ENCODE data around the gene PIK3C2B.
A peak's percentile ranks its signal among the peaks of the same experiment; 100 is the strongest.
"Not testable (repeated sequence)": the region's sequence is repeated elsewhere in the genome, so short reads cannot be mapped to it uniquely, and the experiment has no call there.

Gene PIK3C2B

DNA sequence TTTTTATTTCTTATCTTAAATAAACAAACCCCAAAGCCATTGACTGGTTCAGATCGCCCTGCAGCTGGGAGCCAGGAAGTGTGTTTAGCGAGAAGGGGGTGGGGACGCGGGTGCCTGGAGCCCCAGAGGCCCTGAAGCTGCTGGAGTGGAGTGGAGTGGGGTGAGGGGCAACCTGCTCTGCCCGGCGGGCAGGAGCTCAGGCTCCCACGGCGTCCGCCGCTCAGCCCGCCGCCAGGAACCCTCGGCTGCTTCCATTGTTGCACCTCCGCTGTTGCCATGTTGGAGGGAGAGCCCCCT is 673 bp downstream of the PIK3C2B start:
- 0% methylated on average over 13 to 14 of the region's 14 CpGs for WGBS, 2 experiments (ENCODE audit: insufficient coverage in 2 of 2)
- peaks cover 19% of the 10 kb centered on the region for H3K4me1 ChIP-seq (ENCODE audit: control insufficient read depth, insufficient read depth, low read length, poor library complexity, severe bottlenecking)
- peak overlapping the region; percentile 93 for H3K27ac ChIP-seq (ENCODE audit: low read depth, low read length, severe bottlenecking)
- no peaks in the 10 kb centered on the region for H3K9me3 ChIP-seq (ENCODE audit: control insufficient read depth, low read length)
- H3K36me3 ChIP-seq (ENCODE audit: control insufficient read depth, insufficient read depth, low read length), result peaks cover 13% of the 10 kb centered on the region
- H3K4me3 ChIP-seq (ENCODE audit: extremely low read depth, insufficient read depth, low read length, poor library complexity, severe bottlenecking), result peak overlapping the region; percentile 84

DNA sequence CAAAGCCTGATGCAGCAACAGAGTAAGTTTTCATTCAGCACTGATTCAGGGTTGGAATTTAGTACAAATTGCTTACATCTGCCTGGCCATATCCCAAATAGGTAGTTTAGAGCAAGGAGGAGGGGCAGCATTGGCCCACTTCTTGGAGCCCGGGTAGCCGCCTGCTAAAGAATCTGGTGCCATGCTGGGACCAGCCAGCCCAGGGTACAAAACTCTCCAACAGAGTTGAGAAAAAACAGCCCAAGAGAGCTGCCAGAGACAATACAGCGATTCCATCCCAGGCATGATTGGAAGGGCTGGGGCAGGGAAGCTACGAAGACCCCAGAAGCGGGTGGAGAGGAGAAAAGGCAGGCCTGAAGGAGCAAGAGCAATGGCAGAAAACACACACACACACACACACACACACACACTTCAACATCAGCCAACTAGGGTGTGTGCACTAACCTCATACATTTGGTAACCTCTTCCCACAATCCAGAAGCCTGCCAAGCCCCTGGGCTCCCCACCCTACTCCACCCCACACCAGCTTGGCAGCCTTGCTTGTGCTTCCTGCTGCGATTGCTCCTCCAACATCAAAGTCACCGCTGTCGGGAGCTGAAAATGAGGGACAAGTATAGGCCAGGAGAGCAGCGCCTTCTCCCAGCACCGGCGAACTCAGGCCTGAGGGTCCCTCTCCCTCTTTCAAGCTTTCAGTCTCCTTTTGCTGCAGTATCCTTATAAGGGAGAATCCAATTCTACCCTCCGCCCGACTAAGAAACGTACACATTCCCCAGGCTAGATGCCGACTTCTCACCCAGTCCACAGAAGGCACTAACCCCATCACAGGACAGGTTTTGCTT is 1.2 kb downstream of the PIK3C2B start:
- Histone ChIP-seq H3K9me3 (ENCODE audit: control insufficient read depth, low read length) (no peaks in the 10 kb centered on the region), H3K27ac (ENCODE audit: low read depth, low read length, severe bottlenecking) (peak overlapping the region; percentile 93), H3K36me3 (ENCODE audit: control insufficient read depth, insufficient read depth, low read length) (peaks cover 13% of the 10 kb centered on the region), H3K4me1 (ENCODE audit: control insufficient read depth, insufficient read depth, low read length, poor library complexity, severe bottlenecking) (peaks cover 19% of the 10 kb centered on the region), H3K4me3 (ENCODE audit: extremely low read depth, insufficient read depth, low read length, poor library complexity, severe bottlenecking) (peak overlapping the region; percentile 84)
- 6 to 7% methylated on average over 7 to 10 of the region's 15 CpGs for WGBS, 2 experiments (ENCODE audit: insufficient coverage in 2 of 2)

DNA sequence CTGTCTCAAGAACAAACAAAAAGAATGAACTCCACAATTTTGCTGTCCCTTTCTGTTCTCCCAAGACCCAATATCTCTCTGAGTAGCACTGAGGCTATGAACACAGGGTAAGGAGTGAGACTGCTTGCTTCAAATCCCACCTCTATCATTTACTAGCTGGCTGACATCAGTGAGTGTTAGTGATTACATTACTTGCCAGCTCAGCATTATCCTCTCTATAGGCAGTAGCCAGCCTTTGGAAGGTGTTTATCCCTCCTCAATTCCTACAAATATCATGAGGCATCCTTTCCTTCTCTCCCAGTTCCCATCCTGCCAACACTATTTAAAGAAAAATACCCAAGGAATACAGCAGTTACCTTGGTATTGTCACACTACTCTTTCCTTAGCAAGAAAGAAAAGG is 3.0 kb downstream of the PIK3C2B start:
- peak overlapping the region; percentile 3 for H3K4me3 ChIP-seq (ENCODE audit: extremely low read depth, insufficient read depth, low read length, poor library complexity, severe bottlenecking)
- no peak overlapping the region for H3K27ac ChIP-seq (ENCODE audit: low read depth, low read length, severe bottlenecking)
- H3K36me3 ChIP-seq (ENCODE audit: control insufficient read depth, insufficient read depth, low read length), result peaks cover 13% of the 10 kb centered on the region

DNA sequence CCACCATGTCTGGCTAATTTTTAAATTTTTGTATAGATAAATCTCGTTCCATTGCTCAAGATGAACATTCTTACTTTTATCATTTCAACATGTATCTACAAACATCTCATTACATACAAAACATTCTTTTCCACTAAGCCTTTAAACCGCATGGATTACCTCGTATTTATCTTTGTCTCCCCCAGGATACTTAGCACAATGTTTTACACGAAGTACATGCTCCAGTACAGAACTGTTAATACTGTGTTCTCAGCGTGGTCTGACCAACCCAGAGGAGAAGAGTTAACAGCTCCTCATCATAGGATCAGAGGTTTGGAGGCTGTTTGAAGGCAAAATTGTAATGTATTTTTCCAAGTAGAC is 7.4 kb downstream of the PIK3C2B start:
- H3K4me3 ChIP-seq (ENCODE audit: extremely low read depth, insufficient read depth, low read length, poor library complexity, severe bottlenecking), result no peak overlapping the region
- peaks cover 13% of the 10 kb centered on the region for H3K36me3 ChIP-seq (ENCODE audit: control insufficient read depth, insufficient read depth, low read length)
- peaks cover 3% of the 10 kb centered on the region for H3K4me1 ChIP-seq (ENCODE audit: control insufficient read depth, insufficient read depth, low read length, poor library complexity, severe bottlenecking)
- no peak overlapping the region for H3K27ac ChIP-seq (ENCODE audit: low read depth, low read length, severe bottlenecking)
- WGBS, 2 experiments (ENCODE audit: insufficient coverage in 2 of 2), result 100% methylated on average over 3 to 4 of the region's 5 CpGs
- H3K9me3 ChIP-seq (ENCODE audit: control insufficient read depth, low read length), result no peaks in the 10 kb centered on the region

More for the DNA sequence above, 3.0 kb downstream of the PIK3C2B start:
- H3K4me1 ChIP-seq (ENCODE audit: control insufficient read depth, insufficient read depth, low read length, poor library complexity, severe bottlenecking), result peaks cover 19% of the 10 kb centered on the region
- no peaks in the 10 kb centered on the region for H3K9me3 ChIP-seq (ENCODE audit: control insufficient read depth, low read length)

DNA sequence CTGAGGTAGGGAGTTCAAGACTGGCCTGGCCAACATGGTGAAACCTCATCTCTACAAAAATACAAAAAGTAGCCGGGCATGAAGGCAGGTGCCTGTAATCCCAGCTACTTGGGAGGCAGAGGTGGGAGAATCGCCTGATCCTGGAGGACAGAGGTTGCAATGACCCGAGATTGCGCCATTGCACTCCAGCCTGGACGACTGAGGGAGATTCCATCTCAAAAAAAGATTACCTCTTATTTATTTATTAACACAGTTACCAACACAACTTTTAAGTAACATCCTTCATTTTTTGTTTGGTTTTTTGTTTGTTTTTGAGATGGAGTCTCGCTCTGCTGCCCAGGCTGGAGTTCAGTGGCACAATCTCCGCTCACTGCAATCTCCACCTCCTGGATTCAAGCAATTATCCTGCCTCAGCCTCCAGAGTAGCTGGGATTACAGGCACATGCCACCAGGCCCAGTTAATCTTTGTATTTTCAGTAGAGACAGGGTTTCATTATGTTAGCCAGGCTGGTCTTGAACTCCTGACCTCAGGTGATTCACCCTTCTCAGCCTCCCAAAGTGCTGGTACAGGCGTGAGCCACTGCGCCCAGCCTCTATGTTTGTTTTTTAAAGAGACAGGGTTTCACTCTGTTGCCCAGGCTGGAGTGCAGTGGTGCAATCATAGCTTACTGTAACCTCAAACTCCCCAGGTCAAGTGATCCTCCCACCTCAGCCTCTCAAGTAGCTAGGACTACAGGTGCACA is 7.9 kb downstream of the PIK3C2B start:
- H3K27ac ChIP-seq (ENCODE audit: low read depth, low read length, severe bottlenecking); H3K4me1 ChIP-seq (ENCODE audit: control insufficient read depth, insufficient read depth, low read length, poor library complexity, severe bottlenecking); H3K9me3 ChIP-seq (ENCODE audit: control insufficient read depth, low read length); H3K4me3 ChIP-seq (ENCODE audit: extremely low read depth, insufficient read depth, low read length, poor library complexity, severe bottlenecking): not testable (repeated sequence)
- WGBS, 2 experiments (ENCODE audit: insufficient coverage in 2 of 2), result 89 to 93% methylated on average over 7 of the region's 9 CpGs
- peaks cover 13% of the 10 kb centered on the region for H3K36me3 ChIP-seq (ENCODE audit: control insufficient read depth, insufficient read depth, low read length)

DNA sequence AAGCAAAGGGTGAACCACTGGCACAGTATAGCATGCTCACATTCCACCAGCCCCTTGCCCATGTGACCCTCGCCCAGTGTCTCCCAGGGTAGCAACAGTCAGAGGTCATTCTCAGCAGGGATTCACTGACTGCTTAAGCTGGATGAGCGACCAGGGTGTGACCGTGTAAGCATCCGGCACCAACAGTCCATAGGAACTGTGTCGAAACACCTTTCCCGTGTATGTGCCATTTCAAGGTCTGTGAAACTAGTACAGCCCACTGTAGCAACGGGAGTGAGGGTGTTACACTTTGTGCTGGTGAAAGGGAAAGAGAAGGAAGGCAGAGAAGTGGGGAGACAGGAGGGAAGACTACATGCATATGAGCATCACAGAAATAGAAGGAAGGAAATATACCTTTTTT is 10.8 kb downstream of the PIK3C2B start:
- H3K9me3 ChIP-seq (ENCODE audit: control insufficient read depth, low read length), result no peaks in the 10 kb centered on the region
- WGBS, 2 experiments (ENCODE audit: insufficient coverage in 2 of 2), result 84 to 94% methylated on average over 7 of the region's 7 CpGs
- no peaks in the 10 kb centered on the region for H3K4me1 ChIP-seq (ENCODE audit: control insufficient read depth, insufficient read depth, low read length, poor library complexity, severe bottlenecking)
- no peaks in the 10 kb centered on the region for H3K36me3 ChIP-seq (ENCODE audit: control insufficient read depth, insufficient read depth, low read length)
- no peak overlapping the region for H3K27ac ChIP-seq (ENCODE audit: low read depth, low read length, severe bottlenecking)
- no peak overlapping the region for H3K4me3 ChIP-seq (ENCODE audit: extremely low read depth, insufficient read depth, low read length, poor library complexity, severe bottlenecking)

DNA sequence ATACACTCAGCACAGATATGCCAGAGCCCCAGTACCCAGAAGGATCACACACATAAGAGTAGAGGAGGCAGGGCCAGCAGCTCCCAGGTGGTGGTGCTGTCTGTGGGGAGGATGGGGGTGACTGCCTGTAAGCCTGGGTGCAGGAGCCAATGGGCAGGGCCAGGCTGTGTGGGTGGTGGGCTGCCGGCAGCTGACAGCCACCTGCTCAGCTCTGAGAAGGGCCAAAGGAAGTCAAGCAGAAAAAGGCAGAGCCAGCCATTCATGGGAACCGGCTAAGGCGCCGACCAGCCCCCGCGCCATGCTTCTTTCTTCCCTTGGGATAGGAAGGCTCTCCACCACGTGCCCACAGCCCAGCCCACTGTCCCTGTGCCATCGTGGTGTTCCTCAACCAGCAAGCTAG is 14.1 kb downstream of the PIK3C2B start:
- Histone ChIP-seq H3K4me3 (ENCODE audit: extremely low read depth, insufficient read depth, low read length, poor library complexity, severe bottlenecking) (no peak overlapping the region), H3K27ac (ENCODE audit: low read depth, low read length, severe bottlenecking) (no peak overlapping the region), H3K36me3 (ENCODE audit: control insufficient read depth, insufficient read depth, low read length) (no peaks in the 10 kb centered on the region), H3K9me3 (ENCODE audit: control insufficient read depth, low read length) (no peaks in the 10 kb centered on the region), H3K4me1 (ENCODE audit: control insufficient read depth, insufficient read depth, low read length, poor library complexity, severe bottlenecking) (peaks cover 14% of the 10 kb centered on the region)
- WGBS, 2 experiments (ENCODE audit: insufficient coverage in 2 of 2), result 94% methylated on average over 8 of the region's 8 CpGs

DNA sequence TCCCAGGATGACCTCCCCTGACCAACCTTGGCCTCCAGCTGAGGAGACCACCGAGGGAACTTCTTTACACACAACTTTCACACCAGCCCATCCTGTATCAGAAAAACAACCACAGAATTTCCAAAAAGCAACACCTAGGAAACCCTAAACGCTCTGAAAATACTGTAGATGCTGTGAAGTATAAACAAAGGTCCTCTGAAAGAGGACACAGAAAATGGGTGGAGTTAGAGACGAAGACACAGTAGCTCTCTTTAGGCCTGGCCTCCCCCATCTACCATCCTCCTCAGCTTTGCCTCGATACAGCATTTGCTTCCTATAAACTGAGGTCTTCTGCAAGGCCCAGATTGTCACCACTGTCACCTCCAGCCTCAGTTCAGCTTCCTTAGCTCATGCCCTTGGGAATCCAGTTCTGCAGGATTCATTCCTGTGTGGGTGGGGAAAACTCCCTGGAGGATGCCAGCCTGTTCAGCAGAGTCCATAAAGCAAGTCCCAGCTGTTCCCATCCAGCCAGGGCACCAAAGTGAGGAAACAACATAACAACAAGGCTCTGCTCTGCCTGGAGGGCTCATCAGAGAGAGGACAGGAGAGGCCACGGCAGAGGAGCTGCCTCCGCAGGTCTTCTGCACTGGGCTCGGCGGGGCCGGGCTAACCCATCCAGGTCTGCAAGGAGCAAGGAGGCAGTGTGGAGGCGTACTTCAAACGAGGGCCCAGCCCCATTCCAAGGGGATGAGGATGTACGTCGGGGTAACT is 15.0 kb downstream of the PIK3C2B start:
- Histone ChIP-seq H3K4me3 (ENCODE audit: extremely low read depth, insufficient read depth, low read length, poor library complexity, severe bottlenecking) (no peak overlapping the region), H3K27ac (ENCODE audit: low read depth, low read length, severe bottlenecking) (no peak overlapping the region), H3K4me1 (ENCODE audit: control insufficient read depth, insufficient read depth, low read length, poor library complexity, severe bottlenecking) (peaks cover 15% of the 10 kb centered on the region), H3K9me3 (ENCODE audit: control insufficient read depth, low read length) (no peaks in the 10 kb centered on the region), H3K36me3 (ENCODE audit: control insufficient read depth, insufficient read depth, low read length) (no peaks in the 10 kb centered on the region)
- WGBS, 2 experiments (ENCODE audit: insufficient coverage in 2 of 2), result 92 to 96% methylated on average over 7 to 11 of the region's 13 CpGs

DNA sequence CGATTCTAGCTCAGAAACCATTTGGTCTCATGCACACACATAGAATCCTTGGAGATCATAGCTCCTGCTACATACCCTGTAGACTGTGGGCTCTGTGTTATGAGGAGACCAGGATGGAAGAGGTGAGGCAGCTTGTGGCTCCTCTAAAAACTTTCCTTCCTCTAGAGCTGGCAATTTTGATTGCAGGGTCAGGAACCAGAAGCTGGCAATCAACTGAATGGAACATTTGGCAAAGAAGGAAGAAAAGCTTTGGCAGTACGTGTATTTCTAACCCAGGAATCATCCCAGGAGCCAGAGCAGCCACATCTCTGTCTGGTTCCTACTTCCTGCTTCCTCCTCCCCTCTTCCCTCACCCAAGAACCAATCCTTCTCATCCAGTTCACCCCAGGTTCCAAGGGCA is 15.7 kb downstream of the PIK3C2B start:
- H3K9me3 ChIP-seq (ENCODE audit: control insufficient read depth, low read length), result no peaks in the 10 kb centered on the region
- no peaks in the 10 kb centered on the region for H3K36me3 ChIP-seq (ENCODE audit: control insufficient read depth, insufficient read depth, low read length)
- H3K4me1 ChIP-seq (ENCODE audit: control insufficient read depth, insufficient read depth, low read length, poor library complexity, severe bottlenecking), result peaks cover 15% of the 10 kb centered on the region
- no peak overlapping the region for H3K4me3 ChIP-seq (ENCODE audit: extremely low read depth, insufficient read depth, low read length, poor library complexity, severe bottlenecking)
- no peak overlapping the region for H3K27ac ChIP-seq (ENCODE audit: low read depth, low read length, severe bottlenecking)
- 83% methylated on average over 1 of the region's 2 CpGs; no CpG with 5 or more reads in 1 of the 2 experiments for WGBS, 2 experiments (ENCODE audit: insufficient coverage in 2 of 2)

DNA sequence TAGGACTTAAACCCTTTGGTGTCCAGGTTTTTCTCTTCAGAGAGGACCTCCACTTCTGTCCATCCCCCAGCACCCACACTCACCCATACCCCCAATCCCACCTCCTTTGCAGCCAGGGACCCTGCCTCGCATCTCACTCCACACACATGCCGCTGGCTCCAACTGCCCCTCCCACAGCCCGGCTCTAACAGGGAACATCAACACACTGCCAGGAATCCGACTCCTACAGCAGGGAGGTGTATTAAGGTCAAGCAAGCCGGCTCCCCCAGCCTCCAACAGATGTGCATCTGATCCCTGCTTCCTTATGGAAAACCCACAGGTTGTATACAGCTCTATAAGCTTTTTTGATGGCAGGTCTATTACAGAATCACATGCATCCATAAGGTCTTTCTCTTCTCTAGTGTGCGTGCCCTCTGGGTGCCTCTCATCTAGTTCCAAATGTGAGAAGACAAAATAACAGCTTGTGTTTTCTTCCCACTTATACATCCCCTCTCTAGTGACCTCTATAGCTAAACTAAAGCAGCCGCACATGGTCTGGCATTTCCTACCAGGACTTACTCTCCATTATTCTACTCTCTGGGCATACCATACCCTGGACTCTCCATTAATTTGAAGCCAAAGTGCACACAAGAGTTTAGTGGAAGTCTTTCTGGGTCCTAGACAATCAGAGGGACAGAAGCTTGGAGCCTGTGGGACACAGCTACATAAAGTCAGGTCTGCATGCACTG is 16.3 kb downstream of the PIK3C2B start:
- peaks cover 15% of the 10 kb centered on the region for H3K4me1 ChIP-seq (ENCODE audit: control insufficient read depth, insufficient read depth, low read length, poor library complexity, severe bottlenecking)
- H3K27ac ChIP-seq (ENCODE audit: low read depth, low read length, severe bottlenecking), result no peak overlapping the region
- WGBS, 2 experiments (ENCODE audit: insufficient coverage in 2 of 2), result 81 to 88% methylated on average over 6 to 7 of the region's 7 CpGs
- H3K36me3 ChIP-seq (ENCODE audit: control insufficient read depth, insufficient read depth, low read length), result no peaks in the 10 kb centered on the region
- H3K9me3 ChIP-seq (ENCODE audit: control insufficient read depth, low read length), result no peaks in the 10 kb centered on the region
- H3K4me3 ChIP-seq (ENCODE audit: extremely low read depth, insufficient read depth, low read length, poor library complexity, severe bottlenecking), result no peak overlapping the region

All from mesodermal cell (in vitro differentiated cells).